GM15510 (cell line): ENCODE data around the gene BTN2A1.

Experiments
- POLR2A ChIP-seq: IDR thresholded peaks from 3 replicates; pipeline ENCODE4 v1.6.1; 2011; ENCODE audit warnings: borderline replicate concordance; ENCODE audit not compliant: insufficient read length; ENCODE audit errors: extremely low read depth

The BTN2A1 gene

DNA sequence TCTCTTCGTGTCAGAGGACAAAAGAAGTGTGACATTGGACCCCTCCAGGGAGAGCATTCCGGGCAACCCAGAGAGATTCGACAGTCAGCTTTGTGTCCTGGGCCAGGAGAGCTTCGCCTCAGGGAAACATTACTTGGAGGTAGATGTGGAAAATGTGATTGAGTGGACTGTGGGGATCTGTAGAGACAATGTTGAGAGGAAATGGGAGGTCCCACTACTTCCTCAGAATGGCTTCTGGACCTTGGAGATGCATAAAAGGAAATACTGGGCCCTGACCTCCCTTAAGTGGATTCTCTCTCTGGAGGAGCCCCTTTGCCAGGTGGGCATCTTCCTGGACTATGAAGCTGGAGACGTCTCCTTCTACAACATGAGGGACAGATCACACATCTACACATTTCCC is 27.0 kb upstream of the BTN2A1 start:
- no peak for TF ChIP-seq POLR2A

DNA sequence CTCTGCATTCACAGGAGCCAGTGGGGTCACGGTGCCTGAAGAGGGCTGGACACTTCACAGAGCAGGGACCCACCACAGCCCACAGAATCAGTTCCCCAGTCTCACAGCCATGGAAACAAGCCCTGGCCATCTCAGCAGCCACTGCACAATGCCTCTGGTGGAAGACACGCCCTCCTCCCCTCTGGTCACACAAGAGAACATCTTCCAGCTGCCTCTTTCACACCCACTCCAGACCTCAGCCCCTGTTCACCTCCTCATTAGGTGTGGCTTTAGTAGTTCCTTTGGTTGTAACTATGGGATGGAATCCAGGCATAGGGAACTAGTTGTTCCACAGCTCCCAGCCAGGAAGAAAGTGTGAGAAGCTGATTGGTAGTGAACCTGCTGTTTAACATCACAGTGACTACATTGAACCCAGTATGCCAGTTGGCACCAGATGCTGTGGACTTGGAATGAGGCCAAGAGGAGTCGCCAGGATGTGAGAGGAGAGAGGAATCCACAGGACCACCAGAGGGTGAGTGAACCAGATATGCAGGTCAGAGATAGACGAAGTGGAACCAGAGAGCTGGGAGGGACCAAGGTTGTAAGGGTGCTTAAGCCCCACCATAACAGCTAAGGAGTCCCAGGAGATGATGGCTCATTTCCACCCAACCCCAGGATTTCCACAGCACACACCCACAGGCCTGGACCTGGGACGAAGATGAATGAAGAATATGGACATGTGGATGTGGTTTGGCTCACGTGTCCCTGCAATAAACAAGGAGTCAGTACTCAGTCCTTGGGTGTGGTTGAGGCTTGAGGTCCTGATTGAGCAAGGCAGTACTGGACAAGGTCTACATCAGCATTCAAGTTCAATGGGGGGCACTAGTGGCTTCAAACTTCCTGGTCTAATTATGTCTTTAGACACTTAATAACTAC is 26.2 kb upstream of the BTN2A1 start:
- TF ChIP-seq POLR2A, result no peak

DNA sequence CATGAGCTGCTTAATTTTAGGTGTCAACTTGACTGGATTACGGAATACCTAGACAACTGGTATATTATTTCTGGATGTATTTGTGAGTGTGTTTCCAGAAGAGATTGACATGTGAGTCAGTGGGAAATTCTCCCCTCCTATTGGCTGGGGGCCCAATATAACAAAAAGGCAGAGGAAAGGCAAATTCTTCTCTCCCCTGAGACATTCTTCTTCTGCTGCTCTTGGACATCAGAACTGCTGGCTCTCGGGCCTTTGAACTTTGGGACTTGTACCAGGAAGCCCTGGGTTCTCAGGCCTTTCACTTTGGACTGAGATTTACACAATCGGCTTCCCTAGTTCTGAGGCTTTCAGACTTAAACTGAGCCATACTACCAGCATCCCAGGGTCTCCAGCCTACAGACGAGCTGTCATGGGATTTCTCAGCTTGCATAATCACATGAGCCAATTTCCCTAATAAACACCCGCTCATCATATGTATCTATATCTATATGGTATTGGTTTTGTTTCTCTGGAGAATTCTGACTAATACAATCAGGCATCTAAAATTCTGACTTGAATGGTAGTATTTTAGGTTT is 25.0 kb upstream of the BTN2A1 start:
- TF ChIP-seq POLR2A, result no peak

DNA sequence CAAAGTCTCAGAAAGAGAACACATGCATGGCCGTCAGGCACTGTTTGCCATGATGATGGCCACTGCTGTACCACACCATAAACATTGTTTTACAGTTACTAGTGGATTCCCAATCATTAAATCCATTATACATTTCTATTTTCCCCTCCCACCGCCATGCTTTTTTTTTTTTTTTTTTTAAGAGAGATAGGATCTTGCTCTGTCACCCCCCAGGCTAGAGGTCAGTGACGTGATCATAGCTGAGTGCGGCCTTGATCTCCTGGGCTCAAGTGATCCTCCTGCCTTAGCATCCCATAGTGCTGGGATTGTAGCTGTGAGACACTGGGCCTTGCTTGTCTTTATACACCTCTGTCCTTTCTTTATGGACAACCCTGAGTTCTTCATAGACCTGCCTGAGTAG is 21.7 kb upstream of the BTN2A1 start:
- no peak for TF ChIP-seq POLR2A

DNA sequence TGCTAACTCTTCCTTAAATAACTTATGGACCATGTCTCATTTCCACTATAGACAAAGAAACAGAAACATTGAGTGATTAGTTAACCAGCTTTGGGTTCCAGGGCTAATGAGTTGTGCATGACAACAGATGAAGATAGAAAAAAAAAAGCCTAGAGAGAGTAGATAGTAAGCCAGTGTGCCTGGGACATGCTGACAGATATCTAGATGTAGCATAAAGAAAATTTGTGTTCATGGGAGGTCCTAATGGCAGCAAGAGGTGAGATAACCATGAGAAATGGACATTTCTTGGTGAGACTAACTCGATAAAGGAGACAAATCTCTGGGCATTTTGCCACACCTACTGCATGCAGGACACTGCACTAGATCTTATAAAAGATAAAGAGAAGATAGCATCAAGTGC is 20.2 kb upstream of the BTN2A1 start:
- TF ChIP-seq POLR2A, result no peak

DNA sequence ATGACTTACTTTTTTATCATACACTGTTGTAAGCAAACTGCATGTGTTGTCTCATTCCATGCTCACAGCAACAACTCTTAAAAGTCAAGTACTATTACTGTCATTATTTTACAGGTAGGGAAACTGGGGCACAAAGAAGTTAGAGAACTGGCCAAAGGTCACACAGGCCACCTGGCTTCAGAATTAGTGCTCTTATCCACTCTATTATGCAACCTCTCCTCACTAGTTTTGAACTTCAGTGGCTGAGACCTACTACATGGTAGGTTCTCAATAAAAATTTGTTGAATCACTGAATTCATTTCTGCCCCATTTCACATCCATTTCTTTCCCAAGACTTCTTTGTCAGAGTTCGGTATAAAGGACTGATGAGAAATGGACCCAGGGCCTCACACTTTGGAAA is 19.8 kb upstream of the BTN2A1 start:
- TF ChIP-seq POLR2A, result no peak

DNA sequence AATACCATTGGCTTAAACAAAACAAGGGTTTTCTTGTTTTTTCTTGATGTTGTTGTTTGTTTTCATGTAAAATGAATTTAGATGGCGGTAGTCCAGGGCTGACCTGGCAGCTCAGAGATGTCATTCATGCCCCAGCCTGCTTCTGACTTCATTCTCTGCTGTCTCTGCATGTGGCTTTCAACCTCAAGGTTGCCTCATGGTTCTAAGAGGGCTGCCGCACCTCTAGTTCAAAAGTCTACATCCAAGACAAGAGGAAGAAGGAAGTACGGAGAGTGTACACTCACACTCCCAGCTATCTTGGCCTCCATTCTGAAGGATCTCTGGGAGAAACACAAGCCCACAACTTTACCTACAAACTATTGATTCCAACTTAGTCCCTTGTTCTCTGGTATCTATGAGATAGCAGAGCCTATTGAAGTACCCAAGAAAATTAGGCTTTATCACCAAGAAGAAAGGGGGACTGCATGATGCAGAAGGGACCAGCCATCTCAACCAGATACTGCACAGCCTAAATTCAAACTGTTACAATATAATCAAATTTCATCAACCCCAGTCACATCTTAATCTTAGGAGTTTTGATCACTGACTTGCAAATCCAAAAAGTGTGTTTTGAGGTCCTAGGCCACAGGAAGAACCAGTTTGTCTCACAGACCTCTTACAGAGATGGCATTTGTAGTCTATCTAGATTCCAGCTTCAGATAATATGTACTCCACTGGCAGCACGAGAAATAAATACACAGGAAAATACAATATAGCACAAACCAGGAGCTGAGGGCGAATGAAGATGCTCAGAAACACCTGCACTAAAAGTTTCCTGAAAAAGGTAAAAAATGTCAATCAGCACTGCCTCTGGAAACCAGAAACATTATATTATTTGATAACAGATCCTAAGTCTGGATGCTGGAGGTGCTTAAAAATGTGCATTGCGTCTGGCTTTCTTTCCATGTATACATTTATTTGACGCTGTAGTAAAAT is 18.3 kb upstream of the BTN2A1 start:
- TF ChIP-seq POLR2A, result no peak

DNA sequence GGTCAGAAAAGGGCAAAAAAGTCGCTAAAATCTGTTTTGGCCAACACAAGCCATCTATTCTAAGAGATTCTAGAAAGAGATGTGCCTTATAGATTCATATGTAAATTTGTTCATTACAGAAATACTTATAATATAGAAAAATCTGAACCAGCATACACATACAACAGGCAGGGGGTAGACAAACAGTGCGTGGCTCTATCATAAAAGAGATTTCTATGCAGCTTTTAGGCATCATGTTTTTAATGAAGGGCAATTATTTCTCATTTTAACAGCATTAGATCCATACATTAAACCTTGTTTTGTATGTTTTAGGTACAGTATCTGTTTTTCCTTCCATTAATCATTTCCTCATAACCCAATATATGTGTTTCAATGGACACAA is 16.8 kb upstream of the BTN2A1 start:
- TF ChIP-seq POLR2A, result no peak

DNA sequence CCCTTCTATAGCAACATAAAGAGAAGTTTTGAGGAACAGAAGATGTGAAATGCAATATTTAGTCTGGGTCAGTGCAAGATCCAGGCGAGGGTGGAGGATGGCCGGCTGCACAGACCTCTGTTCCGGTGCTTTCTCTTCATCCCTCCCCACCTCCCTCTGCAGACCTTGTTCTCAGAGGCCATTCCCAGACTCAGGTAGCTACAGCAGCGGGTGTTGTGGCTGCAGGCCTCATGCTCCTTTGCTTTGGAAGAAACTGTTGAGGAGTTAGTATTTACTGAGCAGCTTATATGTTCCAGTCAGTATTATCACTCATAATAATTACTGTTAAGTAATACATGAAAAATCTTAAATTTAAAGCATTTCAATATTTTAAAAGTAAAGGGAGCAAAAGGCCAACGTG is 15.8 kb upstream of the BTN2A1 start:
- TF ChIP-seq POLR2A, result no peak

DNA sequence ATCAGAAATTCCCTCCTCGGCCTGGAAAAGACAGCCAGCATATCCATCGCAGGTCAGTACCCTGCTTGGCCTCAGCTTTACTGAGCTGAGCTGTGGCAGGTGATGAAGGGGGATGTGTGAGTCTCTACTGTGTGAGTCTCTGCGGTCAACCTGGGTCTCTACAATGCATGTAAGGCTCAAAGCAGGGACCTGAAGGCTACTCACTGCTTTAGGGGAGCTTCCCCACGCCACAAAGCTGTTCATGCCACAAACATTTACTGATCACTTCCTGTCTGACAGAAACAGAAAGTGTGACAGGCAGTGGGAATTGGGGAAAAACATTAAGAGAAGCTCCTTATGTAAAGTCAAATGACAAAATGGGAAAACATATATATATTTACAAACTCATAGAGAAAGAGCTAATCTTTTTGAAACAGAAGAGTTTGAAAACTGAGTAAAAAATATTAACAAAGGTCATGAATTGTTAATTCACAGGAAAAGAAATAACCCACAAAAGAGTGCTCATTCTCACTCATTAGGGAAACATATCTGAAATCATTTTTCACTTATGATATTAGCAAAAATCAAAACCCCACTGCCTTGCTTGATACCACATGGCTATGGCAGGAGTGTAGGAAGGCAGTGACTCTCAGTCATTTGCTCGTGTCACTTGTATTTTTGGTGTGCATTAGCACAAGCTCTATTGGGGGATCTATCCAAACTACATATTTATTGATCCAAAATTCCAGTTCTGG is 11.7 kb upstream of the BTN2A1 start:
- no peak for TF ChIP-seq POLR2A

DNA sequence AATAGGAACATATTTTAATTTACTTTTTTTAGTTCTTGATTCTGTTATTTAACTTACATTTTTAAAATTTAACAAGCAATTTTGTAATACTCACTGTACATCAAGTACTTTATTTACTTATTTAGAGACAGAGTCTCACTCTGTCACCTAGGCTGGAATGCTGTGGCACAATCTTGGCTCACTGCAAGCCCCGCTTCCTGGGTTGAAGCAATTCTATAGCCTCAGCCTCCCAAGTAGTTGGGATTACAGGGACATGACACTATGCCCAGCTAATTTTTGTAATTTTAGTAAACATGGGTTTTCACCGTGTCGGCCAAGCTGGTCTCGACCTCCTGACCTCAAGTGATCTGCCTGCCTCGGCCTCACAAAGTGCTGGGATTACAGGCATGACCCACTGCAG is 10.5 kb upstream of the BTN2A1 start:
- TF ChIP-seq POLR2A, result no peak

DNA sequence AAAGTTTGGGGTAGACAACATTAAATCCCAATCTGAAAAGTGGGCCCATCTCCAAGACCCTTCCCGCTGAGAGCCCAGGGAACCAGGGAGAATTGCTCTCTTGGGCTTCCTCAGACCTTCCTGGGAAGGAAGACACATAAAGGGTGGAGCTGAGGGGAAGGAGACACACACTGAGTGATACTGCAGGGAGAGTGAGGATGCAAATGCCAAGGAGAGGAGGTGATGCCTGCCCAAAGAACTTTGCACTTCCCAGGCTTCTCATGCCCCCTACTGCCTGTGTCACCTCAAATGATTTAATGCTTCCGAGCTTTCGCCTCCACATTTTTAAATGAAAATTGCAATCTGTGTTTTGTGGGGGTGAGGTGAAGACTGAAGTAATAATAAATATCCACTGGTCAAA is 7.5 kb upstream of the BTN2A1 start:
- no peak for TF ChIP-seq POLR2A

DNA sequence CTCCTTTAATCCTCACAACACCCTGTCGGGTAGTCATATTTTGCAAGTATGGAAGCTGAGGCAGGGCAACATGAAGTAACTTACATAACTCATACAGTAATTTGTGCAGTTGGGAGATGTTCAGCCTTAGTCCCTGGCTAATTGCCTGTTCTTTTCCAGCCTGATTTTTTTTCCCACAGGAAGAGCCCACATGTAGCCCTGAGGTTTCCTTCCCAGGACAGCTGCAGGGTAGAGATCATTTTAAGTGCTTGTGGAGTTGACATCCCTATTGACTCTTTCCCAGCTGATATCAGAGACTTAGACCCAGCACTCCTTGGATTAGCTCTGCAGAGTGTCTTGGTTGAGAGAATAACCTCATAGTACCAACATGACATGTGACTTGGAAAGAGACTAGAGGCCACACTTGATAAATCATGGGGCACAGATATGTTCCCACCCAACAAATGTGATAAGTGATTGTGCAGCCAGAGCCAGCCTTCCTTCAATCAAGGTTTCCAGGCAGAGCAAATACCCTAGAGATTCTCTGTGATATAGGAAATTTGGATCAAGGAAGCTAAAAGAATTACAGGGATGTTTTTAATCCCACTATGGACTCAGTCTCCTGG is 5.0 kb upstream of the BTN2A1 start:
- TF ChIP-seq POLR2A, result no peak

DNA sequence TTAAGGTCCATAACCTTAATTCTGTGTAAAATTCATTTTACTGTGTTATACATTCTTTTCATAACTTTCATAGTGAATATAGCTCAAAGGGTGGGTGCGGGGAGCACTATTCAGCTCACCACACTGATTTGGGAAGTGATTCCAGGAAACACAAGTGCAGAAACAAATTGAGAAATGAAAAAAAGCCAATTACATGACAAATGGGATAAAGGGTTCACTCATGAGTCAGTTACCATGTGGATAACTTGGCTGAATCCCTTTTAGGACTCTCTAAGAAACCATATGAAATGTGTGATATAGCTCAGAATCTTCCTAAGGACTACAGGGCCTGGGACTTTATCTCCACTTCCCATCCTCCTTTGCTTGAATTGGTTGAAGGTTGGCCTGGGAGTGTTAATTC is 3.1 kb upstream of the BTN2A1 start:
- no peak for TF ChIP-seq POLR2A
